HL-60 (cell line): ENCODE measurements around the gene SLC35A5.

Experiments used
- CTCF ChIP-seq: IDR thresholded peaks from one replicate; pipeline ENCODE4 v1.5.1; 2011; ENCODE audit warnings: low read length, control low read depth, inconsistent platforms; ENCODE audit not compliant: insufficient read depth
- POLR2AphosphoS5 ChIP-seq: IDR thresholded peaks from 2 replicates; pipeline ENCODE4 v1.6.1; 2012; ENCODE audit warnings: low read depth
- REST ChIP-seq: IDR thresholded peaks from 2 replicates; pipeline ENCODE4 v1.6.1; 2012; ENCODE audit warnings: low read depth; ENCODE audit not compliant: insufficient replicate concordance

- no peak for TF ChIP-seq CTCF
- no peak for TF ChIP-seq REST
- TF ChIP-seq POLR2AphosphoS5, result no peak
These were observed 71.3 kb downstream of the SLC35A5 start for GRCh38 chr3:112633191-112633590.
